Measurements from ENCODE around the gene DCANP1.
"Not testable (repeated sequence)": the region's sequence is repeated elsewhere in the genome, so short reads cannot be mapped to it uniquely, and the experiment has no call there.

Gene DCANP1

GRCh38 chr5:135447298-135447929 lies at the start of gene DCANP1:
DCANP1 (minus strand) TSS chr5:135447348; CDS start chr5:135447108, 240 bp downstream.
- no peak for FAIRE-seq

- FAIRE-seq: not testable (repeated sequence)
Observed at GRCh38 chr5:135495531-135495930, 48.4 kb upstream of the DCANP1 start.

- no peak for FAIRE-seq
Observed at GRCh38 chr5:135494196-135494595, 47.0 kb upstream of the DCANP1 start.

- FAIRE-seq: no peak
Observed at GRCh38 chr5:135493406-135494180, 46.4 kb upstream of the DCANP1 start.

GRCh38 chr5:135492319-135492626 lies 45.1 kb upstream of the DCANP1 start:
- no peak for FAIRE-seq

GRCh38 chr5:135491552-135492318 lies 44.6 kb upstream of the DCANP1 start:
- no peak for FAIRE-seq

- no peak for FAIRE-seq
Observed at GRCh38 chr5:135491038-135491551, 43.9 kb upstream of the DCANP1 start.

- FAIRE-seq: no peak
Observed at GRCh38 chr5:135490245-135491037, 43.3 kb upstream of the DCANP1 start.

- no peak for FAIRE-seq
Observed at GRCh38 chr5:135489466-135490244, 42.5 kb upstream of the DCANP1 start.

GRCh38 chr5:135488727-135489465 lies 41.7 kb upstream of the DCANP1 start:
- no peak for FAIRE-seq

- no peak for FAIRE-seq
Observed at GRCh38 chr5:135487839-135488514, 40.8 kb upstream of the DCANP1 start.

- FAIRE-seq: no peak
Observed at GRCh38 chr5:135487037-135487395, 39.9 kb upstream of the DCANP1 start.

- no peak for FAIRE-seq
Observed at GRCh38 chr5:135486131-135487036, 39.2 kb upstream of the DCANP1 start.

GRCh38 chr5:135484674-135485086 lies 37.5 kb upstream of the DCANP1 start:
- FAIRE-seq: no peak

- no peak for FAIRE-seq
Observed at GRCh38 chr5:135483254-135483653, 36.1 kb upstream of the DCANP1 start.

- no peak for FAIRE-seq
Observed at GRCh38 chr5:135482381-135482933, 35.3 kb upstream of the DCANP1 start.

- FAIRE-seq: no peak
Observed at GRCh38 chr5:135481909-135482311, 34.8 kb upstream of the DCANP1 start.

GRCh38 chr5:135481387-135481786 lies 34.2 kb upstream of the DCANP1 start:
- FAIRE-seq: no peak

GRCh38 chr5:135480511-135480910 lies 33.4 kb upstream of the DCANP1 start:
- FAIRE-seq: no peak

All from islet of Langerhans (tissue), 1 donor.